IMR-90 (cell line): ENCODE data around the gene NHSL2. TPM values are rescaled to one million over a fixed set of nuclear protein-coding genes. Genes with fewer than 3 reads are reported as not detected.

Source experiments
- ATAC-seq: fragments of 200-7000 bp; cut with Tn5 transposase; 2 replicates; pipeline ENCODE4 v1.9.1; 2020; ENCODE audit warnings: low read depth, mild to moderate bottlenecking, moderate library complexity
- BruUV-seq: library from RNA; stranded (reverse); fragments of 400-500 nt; replicated peaks from 2 replicates; lab custom pipeline; 2021; lab: Mats Ljungman, UMichigan
- CTCF ChIA-PET: fragments of 300-600 bp; formaldehyde crosslinking; extraction: SDS; loops from one replicate; lab custom pipeline; 2021; ENCODE audit warnings: antibody characterized with exemption; lab: Yijun Ruan, JAX
- POLR2A ChIA-PET: fragments of 300-600 bp; sonication (Branson Sonifier 250); formaldehyde crosslinking; loops from one replicate; lab custom pipeline; 2022; ENCODE audit warnings: antibody characterized with exemption; ENCODE audit not compliant: unreplicated experiment; lab: Charles Lee
- DNase-seq: peaks from one replicate; pipeline ENCODE4 v3.0.0; 2013
- H2AFZ ChIP-seq: replicated peaks from 2 replicates; pipeline ENCODE3; 2013; ENCODE audit warnings: low read length, mild to moderate bottlenecking; ENCODE audit not compliant: poor library complexity
- H2AK5ac ChIP-seq: 2 replicates; pipeline ENCODE4 v1.6.1; 2013; ENCODE audit warnings: low read depth, low read length, inconsistent platforms
- H2AK9ac ChIP-seq: replicated peaks from 2 replicates; pipeline ENCODE3; 2013; ENCODE audit warnings: mild to moderate bottlenecking, low read depth, low read length, moderate library complexity; ENCODE audit not compliant: poor library complexity
- H2BK120ac ChIP-seq: 2 replicates; pipeline ENCODE4 v1.6.1; 2013; ENCODE audit warnings: low read depth, low read length, inconsistent platforms
- H2BK15ac ChIP-seq: 3 replicates; pipeline ENCODE4 v1.6.1; 2013; ENCODE audit warnings: low read depth, low read length, inconsistent platforms
- H2BK20ac ChIP-seq: 2 replicates; pipeline ENCODE4 v1.6.1; 2013; ENCODE audit warnings: low read depth, mild to moderate bottlenecking, inconsistent platforms, low read length, moderate library complexity
- H2BK5ac ChIP-seq: 2 replicates; pipeline ENCODE4 v1.6.1; 2013; ENCODE audit warnings: mild to moderate bottlenecking, low read depth, low read length, inconsistent platforms; ENCODE audit not compliant: poor library complexity, severe bottlenecking
- H3K14ac ChIP-seq: replicated peaks from 2 replicates; pipeline ENCODE4 v1.6.1; 2013; ENCODE audit warnings: low read depth, low read length, inconsistent platforms
- H3K18ac ChIP-seq: 2 replicates; pipeline ENCODE4 v1.6.1; 2013; ENCODE audit warnings: low read depth, low read length, control low read depth
- H3K23ac ChIP-seq: 2 replicates; pipeline ENCODE4 v1.6.1; 2013; ENCODE audit warnings: low read depth, low read length, inconsistent platforms
- H3K27ac ChIP-seq: 2 replicates; pipeline ENCODE4 v1.5.1; 2013; ENCODE audit warnings: mild to moderate bottlenecking, control low read depth, low read length; ENCODE audit not compliant: insufficient read depth
- H3K27me3 ChIP-seq: 2 replicates; pipeline ENCODE4 v1.6.1; 2013; ENCODE audit warnings: low read length; ENCODE audit not compliant: control insufficient read depth, insufficient read depth
- H3K36me3 ChIP-seq: 2 replicates; pipeline ENCODE4 v1.6.1; 2013; ENCODE audit warnings: low read length, mixed read lengths; ENCODE audit not compliant: control insufficient read depth, insufficient read depth
- H3K4ac ChIP-seq: 2 replicates; pipeline ENCODE4 v1.6.1; 2013; ENCODE audit warnings: low read depth, low read length, inconsistent platforms
- H3K4me1 ChIP-seq: 2 replicates; pipeline ENCODE4 v1.6.1; 2013; ENCODE audit warnings: low read length, mixed read lengths; ENCODE audit not compliant: control insufficient read depth, insufficient read depth
- H3K4me2 ChIP-seq: 2 replicates; pipeline ENCODE4 v1.6.1; 2013; ENCODE audit warnings: low read depth, mild to moderate bottlenecking, control low read depth, low read length, moderate library complexity
- H3K4me3 ChIP-seq: 2 replicates; pipeline ENCODE4 v1.5.1; 2013; ENCODE audit warnings: low read depth, mild to moderate bottlenecking, control low read depth, low read length, moderate library complexity; ENCODE audit not compliant: insufficient read depth
- H3K56ac ChIP-seq: 2 replicates; pipeline ENCODE4 v1.6.1; 2013; ENCODE audit warnings: low read length, inconsistent platforms; ENCODE audit not compliant: insufficient read depth; ENCODE audit errors: extremely low read depth
- H3K79me1 ChIP-seq, 2 experiments: 2 replicates each; pipeline ENCODE4 v1.6.1; 2013; ENCODE audit warnings: low read length in 2 of 2, inconsistent platforms in 1 of 2, low read depth in 1 of 2
- H3K9ac ChIP-seq: 2 replicates; pipeline ENCODE4 v1.6.1; 2013; ENCODE audit warnings: low read depth, low read length, control low read depth
- H3K9me1 ChIP-seq: 2 replicates; pipeline ENCODE4 v1.6.1; 2013; ENCODE audit warnings: low read length, inconsistent platforms; ENCODE audit not compliant: insufficient read depth
- H3K9me3 ChIP-seq: 2 replicates; pipeline ENCODE4 v1.6.1; 2013; ENCODE audit warnings: low read length; ENCODE audit not compliant: control insufficient read depth, insufficient read depth
- H4K20me1 ChIP-seq: 2 replicates; pipeline ENCODE4 v1.6.1; 2013; ENCODE audit warnings: low read length, inconsistent platforms; ENCODE audit not compliant: insufficient read depth
- H4K5ac ChIP-seq: 2 replicates; pipeline ENCODE4 v1.6.1; 2013; ENCODE audit warnings: mild to moderate bottlenecking, low read depth, low read length, control low read depth
- H4K8ac ChIP-seq, 2 experiments: 2 replicates each; pipeline ENCODE4 v1.6.1; 2013; ENCODE audit warnings: low read depth in 2 of 2, low read length in 2 of 2, control low read depth in 1 of 2, inconsistent platforms in 1 of 2
- H4K91ac ChIP-seq: 2 replicates; pipeline ENCODE4 v1.6.1; 2013; ENCODE audit warnings: low read depth, low read length, inconsistent platforms; ENCODE audit not compliant: insufficient read depth
- BHLHE40 ChIP-seq: fragments of 150-350 bp; IDR thresholded peaks from 2 replicates; pipeline ENCODE4 v1.6.1; 2016; ENCODE audit warnings: mild to moderate bottlenecking, low read depth, low read length
- CEBPB ChIP-seq: IDR thresholded peaks from 2 replicates; pipeline ENCODE4 v1.6.1; 2012; ENCODE audit warnings: low read depth, low read length, improper control_type of control experiment
- CHD1 ChIP-seq: IDR thresholded peaks from 2 replicates; pipeline ENCODE4 v1.6.1; 2012; ENCODE audit warnings: low read depth, low read length, improper control_type of control experiment
- MAFK ChIP-seq: IDR thresholded peaks from 2 replicates; pipeline ENCODE4 v1.6.1; 2012; ENCODE audit warnings: low read depth, low read length, improper control_type of control experiment
- MAZ ChIP-seq: IDR thresholded peaks from 2 replicates; pipeline ENCODE4 v1.6.1; 2012; ENCODE audit warnings: low read depth, mild to moderate bottlenecking, low read length, improper control_type of control experiment, moderate library complexity, borderline replicate concordance
- MXI1 ChIP-seq: IDR thresholded peaks from 2 replicates; pipeline ENCODE4 v1.6.1; 2012; ENCODE audit warnings: low read depth, mild to moderate bottlenecking, low read length, moderate library complexity, borderline replicate concordance
- NFE2L2 ChIP-seq: fragments of 150-350 bp; IDR thresholded peaks from 2 replicates; pipeline ENCODE4 v1.6.1; 2016; ENCODE audit warnings: low read depth, mild to moderate bottlenecking, low read length
- POLR2A ChIP-seq: IDR thresholded peaks from 2 replicates; pipeline ENCODE4 v1.6.1; 2012; ENCODE audit warnings: mild to moderate bottlenecking, low read depth, low read length
- RCOR1 ChIP-seq: IDR thresholded peaks from 2 replicates; pipeline ENCODE4 v1.6.1; 2012; ENCODE audit warnings: mild to moderate bottlenecking, low read length, improper control_type of control experiment; ENCODE audit not compliant: insufficient replicate concordance
- RFX5 ChIP-seq: IDR thresholded peaks from 2 replicates; pipeline ENCODE4 v1.8.0; 2012; ENCODE audit warnings: low read depth, mild to moderate bottlenecking, low read length, moderate library complexity
- WGBS, 2 experiments: methylation state at CpG; one replicate each; pipeline versions ENCODE4 v1.1.5 to v1.1.7; 2013; ENCODE audit warnings: missing lambda C conversion rate in 2 of 2; ENCODE audit not compliant: insufficient read length in 1 of 2; ENCODE audit errors: extremely low coverage in 2 of 2; 5-methylcytosine and 5-hydroxymethylcytosine counted together
- dilution Hi-C: fragments of 300-500 bp; cut with HindIII; formaldehyde crosslinking; loops from one replicate; pipeline ENCODE4 v1.14.3; 2018; ENCODE audit warnings: low sequenced_read_pairs; ENCODE audit not compliant: unreplicated experiment
- in situ Hi-C: fragments of 300-500 bp; cut with MboI; formaldehyde crosslinking; loops from 3 replicates; pipeline ENCODE4 v1.14.3; 2019; ENCODE audit warnings: low sequenced_read_pairs, inconsistent platforms, mixed read lengths
- intact Hi-C: fragments of 100-400 bp; cut with micrococcal nuclease; formaldehyde crosslinking; loops from 2 replicates; pipeline ENCODE4 v1.10.0; 2022
- polyA plus RNA-seq, 3 experiments: library from polyadenylated mRNA; depleted of rRNA; stranded (reverse); fragments of >200 nt; gene quantifications; 2 replicates each; pipeline ENCODE4 v1.2.3, GENCODE V29; 2012; ENCODE audit warnings: low replicate concordance in 1 of 3
- total RNA-seq: library from RNA; depleted of rRNA; stranded (reverse); fragments of >200 nt; gene quantifications from 2 replicates; pipeline ENCODE4 v1.2.3, GENCODE V29; 2012
- TF ChIP-seq, protein P1 (sequence below): fragments of 150-350 bp; IDR thresholded peaks from 2 replicates; pipeline ENCODE4 v1.6.1; 2016; ENCODE audit warnings: low read depth, mild to moderate bottlenecking, low read length, moderate library complexity, borderline replicate concordance
- TF ChIP-seq, protein P2 (sequence below): conservative IDR thresholded peaks from 2 replicates; pipeline ENCODE4 v1.5.1; 2012; ENCODE audit warnings: mild to moderate bottlenecking, low read depth, low read length, improper control_type of control experiment
- TF ChIP-seq, protein P3 (sequence below): fragments of 150-350 bp; IDR thresholded peaks from 2 replicates; pipeline ENCODE4 v1.6.1; 2017; ENCODE audit warnings: mild to moderate bottlenecking, antibody characterized with exemption, low read length, low read depth

NHSL2 gene
- total and polyA plus RNA-seq, 2 of the 4 experiments (the other 2 are of a cell fraction): 0.72 to 0.75 TPM

DNA sequence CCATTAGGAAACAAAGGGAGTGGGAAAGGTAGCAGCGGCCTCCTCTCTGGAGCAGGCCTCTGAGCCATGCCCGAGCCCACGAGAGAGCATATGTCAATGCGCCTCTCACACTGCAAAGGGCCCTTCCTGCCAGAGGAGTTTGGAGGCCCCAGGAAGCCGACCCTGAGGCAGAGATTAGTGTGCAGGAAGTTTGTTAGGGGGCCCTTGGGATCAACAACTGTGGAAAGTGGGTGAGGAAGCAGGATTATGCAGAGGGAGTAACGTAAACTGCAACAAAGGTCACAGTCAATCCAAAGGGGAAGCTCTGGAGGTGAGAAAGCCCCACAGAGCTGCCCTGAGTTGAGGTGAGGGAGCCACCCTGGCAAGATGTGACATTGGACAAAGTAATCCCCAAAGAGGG is 203.7 kb downstream of the NHSL2 start:
- H2AFZ ChIP-seq: no peak overlapping the region
- H3K27ac ChIP-seq: no peak overlapping the region
- no peak overlapping the region for H3K4ac ChIP-seq
- TF ChIP-seq MXI1 (no peak), MAFK (no peak), MAZ (no peak), NFE2L2 (no peak), CEBPB (no peak), POLR2A (no peak), RCOR1 (no peak), RFX5 (no peak), BHLHE40 (no peak), CHD1 (no peak)
- TF ChIP-seq, protein P1, sequence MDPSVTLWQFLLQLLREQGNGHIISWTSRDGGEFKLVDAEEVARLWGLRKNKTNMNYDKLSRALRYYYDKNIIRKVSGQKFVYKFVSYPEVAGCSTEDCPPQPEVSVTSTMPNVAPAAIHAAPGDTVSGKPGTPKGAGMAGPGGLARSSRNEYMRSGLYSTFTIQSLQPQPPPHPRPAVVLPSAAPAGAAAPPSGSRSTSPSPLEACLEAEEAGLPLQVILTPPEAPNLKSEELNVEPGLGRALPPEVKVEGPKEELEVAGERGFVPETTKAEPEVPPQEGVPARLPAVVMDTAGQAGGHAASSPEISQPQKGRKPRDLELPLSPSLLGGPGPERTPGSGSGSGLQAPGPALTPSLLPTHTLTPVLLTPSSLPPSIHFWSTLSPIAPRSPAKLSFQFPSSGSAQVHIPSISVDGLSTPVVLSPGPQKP: no peak
- TF ChIP-seq, protein P2, sequence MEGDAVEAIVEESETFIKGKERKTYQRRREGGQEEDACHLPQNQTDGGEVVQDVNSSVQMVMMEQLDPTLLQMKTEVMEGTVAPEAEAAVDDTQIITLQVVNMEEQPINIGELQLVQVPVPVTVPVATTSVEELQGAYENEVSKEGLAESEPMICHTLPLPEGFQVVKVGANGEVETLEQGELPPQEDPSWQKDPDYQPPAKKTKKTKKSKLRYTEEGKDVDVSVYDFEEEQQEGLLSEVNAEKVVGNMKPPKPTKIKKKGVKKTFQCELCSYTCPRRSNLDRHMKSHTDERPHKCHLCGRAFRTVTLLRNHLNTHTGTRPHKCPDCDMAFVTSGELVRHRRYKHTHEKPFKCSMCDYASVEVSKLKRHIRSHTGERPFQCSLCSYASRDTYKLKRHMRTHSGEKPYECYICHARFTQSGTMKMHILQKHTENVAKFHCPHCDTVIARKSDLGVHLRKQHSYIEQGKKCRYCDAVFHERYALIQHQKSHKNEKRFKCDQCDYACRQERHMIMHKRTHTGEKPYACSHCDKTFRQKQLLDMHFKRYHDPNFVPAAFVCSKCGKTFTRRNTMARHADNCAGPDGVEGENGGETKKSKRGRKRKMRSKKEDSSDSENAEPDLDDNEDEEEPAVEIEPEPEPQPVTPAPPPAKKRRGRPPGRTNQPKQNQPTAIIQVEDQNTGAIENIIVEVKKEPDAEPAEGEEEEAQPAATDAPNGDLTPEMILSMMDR: no peak
- TF ChIP-seq, protein P3, sequence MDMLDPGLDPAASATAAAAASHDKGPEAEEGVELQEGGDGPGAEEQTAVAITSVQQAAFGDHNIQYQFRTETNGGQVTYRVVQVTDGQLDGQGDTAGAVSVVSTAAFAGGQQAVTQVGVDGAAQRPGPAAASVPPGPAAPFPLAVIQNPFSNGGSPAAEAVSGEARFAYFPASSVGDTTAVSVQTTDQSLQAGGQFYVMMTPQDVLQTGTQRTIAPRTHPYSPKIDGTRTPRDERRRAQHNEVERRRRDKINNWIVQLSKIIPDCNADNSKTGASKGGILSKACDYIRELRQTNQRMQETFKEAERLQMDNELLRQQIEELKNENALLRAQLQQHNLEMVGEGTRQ: no peak
- no peaks in the 10 kb centered on the region for H3K9me3 ChIP-seq
- no peak overlapping the region for H2BK120ac ChIP-seq
- ChIA-PET CTCF (no interaction called here), POLR2A (no interaction called here)
- no peak overlapping the region for H3K4me3 ChIP-seq
- H3K9ac ChIP-seq: no peak overlapping the region
- dilution Hi-C loops: no loop called here
- H4K20me1 ChIP-seq: no peaks in the 10 kb centered on the region
- no peak for DNase-seq
- H2BK20ac ChIP-seq: no peak overlapping the region
- H4K8ac ChIP-seq: no peak overlapping the region
- no peak overlapping the region for H3K4me2 ChIP-seq
- intact Hi-C loops: no loop called here
- no peak overlapping the region for H2BK5ac ChIP-seq
- no peak overlapping the region for H4K5ac ChIP-seq
- H2BK15ac ChIP-seq: no peak overlapping the region
- H4K91ac ChIP-seq: no peak overlapping the region
- no peaks in the 10 kb centered on the region for H3K79me1 ChIP-seq
- no TSS peak for BruUV-seq
- H3K4me1 ChIP-seq: no peaks in the 10 kb centered on the region
- no peak overlapping the region for H3K23ac ChIP-seq
- no peak overlapping the region for H2AK5ac ChIP-seq
- H3K14ac ChIP-seq: no peak overlapping the region
- H3K18ac ChIP-seq: no peak overlapping the region
- no peaks in the 10 kb centered on the region for H3K9me1 ChIP-seq
- H3K56ac ChIP-seq: no peak overlapping the region
- H3K36me3 ChIP-seq: no peaks in the 10 kb centered on the region
- no peak for ATAC-seq
- no CpG with 5 or more reads among the region's 6 CpGs for WGBS, 2 experiments
- no peak overlapping the region for H2AK9ac ChIP-seq
- in situ Hi-C loops: no loop called here
- H3K27me3 ChIP-seq: peaks cover 58% of the 10 kb centered on the region
